ENCODE data around the gene SELL.

DNA sequence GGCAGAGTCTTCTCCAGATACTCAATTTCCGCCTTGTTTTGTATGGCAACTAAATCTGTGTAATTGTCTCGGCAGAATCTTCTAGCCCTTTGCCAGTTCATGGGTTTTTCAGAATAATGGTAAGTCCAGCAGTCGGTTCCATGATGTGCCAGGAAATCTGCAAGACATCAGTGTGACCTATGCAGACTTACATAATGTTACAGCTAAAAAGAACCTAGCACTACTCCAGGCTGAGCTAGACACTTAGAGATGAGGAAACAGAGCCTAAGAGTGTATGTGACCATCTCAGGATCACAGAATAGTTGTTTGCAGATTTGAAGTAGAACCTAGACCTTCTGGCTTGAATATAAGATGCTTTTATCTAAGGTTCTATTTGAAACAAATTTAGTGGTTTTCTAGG is 2.8 kb downstream of the SELL start:
- TF ChIP-seq, protein P1, sequence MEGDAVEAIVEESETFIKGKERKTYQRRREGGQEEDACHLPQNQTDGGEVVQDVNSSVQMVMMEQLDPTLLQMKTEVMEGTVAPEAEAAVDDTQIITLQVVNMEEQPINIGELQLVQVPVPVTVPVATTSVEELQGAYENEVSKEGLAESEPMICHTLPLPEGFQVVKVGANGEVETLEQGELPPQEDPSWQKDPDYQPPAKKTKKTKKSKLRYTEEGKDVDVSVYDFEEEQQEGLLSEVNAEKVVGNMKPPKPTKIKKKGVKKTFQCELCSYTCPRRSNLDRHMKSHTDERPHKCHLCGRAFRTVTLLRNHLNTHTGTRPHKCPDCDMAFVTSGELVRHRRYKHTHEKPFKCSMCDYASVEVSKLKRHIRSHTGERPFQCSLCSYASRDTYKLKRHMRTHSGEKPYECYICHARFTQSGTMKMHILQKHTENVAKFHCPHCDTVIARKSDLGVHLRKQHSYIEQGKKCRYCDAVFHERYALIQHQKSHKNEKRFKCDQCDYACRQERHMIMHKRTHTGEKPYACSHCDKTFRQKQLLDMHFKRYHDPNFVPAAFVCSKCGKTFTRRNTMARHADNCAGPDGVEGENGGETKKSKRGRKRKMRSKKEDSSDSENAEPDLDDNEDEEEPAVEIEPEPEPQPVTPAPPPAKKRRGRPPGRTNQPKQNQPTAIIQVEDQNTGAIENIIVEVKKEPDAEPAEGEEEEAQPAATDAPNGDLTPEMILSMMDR (IDR thresholded peaks at IDR 0.05) = no peak
- TF ChIP-seq POLR2AphosphoS5 (IDR thresholded peaks at IDR 0.05) (no peak), POLR2A (IDR thresholded peaks at IDR 0.05) (no peak)
